ENCODE data around the gene SPEM1. TPM values are rescaled to one million over a fixed set of nuclear protein-coding genes. Genes with fewer than 3 reads are reported as not detected.

The SPEM1 gene
- total and polyA plus RNA-seq, 11 donors: not detected

DNA sequence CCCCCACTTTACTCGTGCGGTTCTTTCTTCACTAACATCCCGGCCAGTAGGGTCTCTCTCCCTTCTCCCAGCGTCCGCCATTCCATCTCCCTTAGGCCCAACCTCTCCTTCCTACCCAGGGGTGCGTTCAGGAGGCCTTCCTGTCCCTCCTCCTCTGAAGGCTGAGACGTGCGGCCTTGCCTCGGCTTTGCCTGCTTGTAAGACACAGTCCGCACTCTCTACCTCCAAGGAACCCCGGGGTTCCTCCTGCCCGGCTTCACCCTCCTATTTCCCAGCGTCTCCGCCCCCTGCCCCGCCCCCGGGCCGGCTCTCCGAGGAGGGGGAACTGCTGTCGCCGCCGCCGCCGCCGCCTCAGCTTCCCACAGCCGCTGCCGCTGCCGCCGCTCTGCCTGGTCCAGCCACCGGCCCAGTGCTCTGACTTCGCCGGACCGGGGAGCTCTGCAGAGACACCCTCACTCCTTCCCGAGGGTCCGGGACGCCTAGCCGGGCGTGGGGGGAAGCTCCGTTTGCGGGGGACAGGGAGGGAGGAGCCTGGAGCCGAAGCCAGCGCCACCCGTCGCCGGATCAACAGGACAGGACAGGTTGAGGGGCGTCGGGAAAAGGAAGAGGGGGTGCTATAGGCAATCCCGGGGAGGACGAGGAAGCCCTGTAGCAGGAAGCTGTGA lies 18.0 kb downstream of the SPEM1 start:
- Histone ChIP-seq H3K4me3 (peak overlapping the region in 11 of 12 donors; percentile 29 to 75 (median 51)), H3K36me3 (no peaks in the 10 kb centered on the region), H3K27ac (peak overlapping the region in 8 of 12 donors; percentile 32 to 71 (median 48)), H3K9me3 (no peaks in the 10 kb centered on the region), H3K4me1 (peaks cover 4 to 63% (median 45%) of the 10 kb centered on the region in 12 donors), H3K27me3 (peaks cover 0 to 44% (median 8%) of the 10 kb centered on the region in 9 donors)
- ATAC-seq (peak in 3 of 4 donors; percentile 4 to 19 (median 6)), DNase-seq (peak; percentile 75 to 91 (median 81))
- 14 to 22% (median 18%) methylated on average over 32 to 48 of the region's 48 CpGs for WGBS, 4 donors
- intact Hi-C loops (cut with DNase I): loop anchor here (1.0 to 10.0 kb wide), 18 partner anchors 36 to 249 kb away; partner anchors contain the start of genes SENP3 (in 9 of the 10), POLR2A (in 6 of the 10), TMEM95 (in 6 of the 10) and KCTD11 (in 4 of the 10)
- TF ChIP-seq, protein P1, sequence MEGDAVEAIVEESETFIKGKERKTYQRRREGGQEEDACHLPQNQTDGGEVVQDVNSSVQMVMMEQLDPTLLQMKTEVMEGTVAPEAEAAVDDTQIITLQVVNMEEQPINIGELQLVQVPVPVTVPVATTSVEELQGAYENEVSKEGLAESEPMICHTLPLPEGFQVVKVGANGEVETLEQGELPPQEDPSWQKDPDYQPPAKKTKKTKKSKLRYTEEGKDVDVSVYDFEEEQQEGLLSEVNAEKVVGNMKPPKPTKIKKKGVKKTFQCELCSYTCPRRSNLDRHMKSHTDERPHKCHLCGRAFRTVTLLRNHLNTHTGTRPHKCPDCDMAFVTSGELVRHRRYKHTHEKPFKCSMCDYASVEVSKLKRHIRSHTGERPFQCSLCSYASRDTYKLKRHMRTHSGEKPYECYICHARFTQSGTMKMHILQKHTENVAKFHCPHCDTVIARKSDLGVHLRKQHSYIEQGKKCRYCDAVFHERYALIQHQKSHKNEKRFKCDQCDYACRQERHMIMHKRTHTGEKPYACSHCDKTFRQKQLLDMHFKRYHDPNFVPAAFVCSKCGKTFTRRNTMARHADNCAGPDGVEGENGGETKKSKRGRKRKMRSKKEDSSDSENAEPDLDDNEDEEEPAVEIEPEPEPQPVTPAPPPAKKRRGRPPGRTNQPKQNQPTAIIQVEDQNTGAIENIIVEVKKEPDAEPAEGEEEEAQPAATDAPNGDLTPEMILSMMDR (IDR thresholded peaks at IDR 0.05): no peak
- TF ChIP-seq POLR2A (IDR thresholded peaks at IDR 0.05): no peak

DNA sequence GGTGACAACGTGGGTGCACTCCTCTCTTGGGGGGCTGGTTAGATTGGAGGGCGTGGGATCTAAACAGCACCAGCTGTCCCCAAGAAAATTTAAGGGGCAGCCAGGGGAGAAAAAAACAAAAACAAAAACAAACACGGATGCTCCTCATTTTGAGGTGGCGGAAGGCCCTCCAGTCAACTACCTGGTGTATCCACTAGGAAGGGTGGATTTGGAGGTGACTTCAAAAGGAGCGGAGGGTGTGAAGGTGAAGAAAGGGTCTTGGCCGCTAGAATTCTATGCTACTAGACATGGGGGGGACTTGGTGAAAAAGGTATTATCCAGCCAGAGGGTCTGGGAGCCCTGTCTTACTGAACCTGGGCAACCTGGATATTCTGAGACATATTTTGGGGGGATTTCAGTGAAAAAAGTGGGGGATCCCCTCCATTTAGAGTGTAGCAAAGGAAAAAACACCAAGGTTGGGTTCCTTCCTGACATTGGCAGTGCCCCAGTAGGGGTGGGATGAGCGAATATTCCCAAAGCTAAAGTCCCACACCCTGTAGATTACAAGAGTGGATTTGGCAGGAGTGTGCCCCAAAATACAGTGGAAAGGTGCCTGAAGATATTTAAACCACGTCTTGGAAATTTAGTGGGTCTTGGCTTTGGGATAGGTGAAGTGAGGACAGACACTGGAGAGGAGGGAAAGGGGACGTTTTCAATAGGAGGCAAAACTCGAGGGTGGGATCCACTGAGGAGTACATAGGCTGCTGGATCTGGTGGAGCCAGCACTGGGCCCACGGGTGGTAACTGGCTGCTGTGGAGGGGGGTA lies 18.7 kb downstream of the SPEM1 start:
- H3K27ac ChIP-seq: peak overlapping the region in 4 of 12 donors; percentile 43 to 71 (median 50)
- DNase-seq (no peak), ATAC-seq (no peak)
- peaks cover 4 to 63% (median 45%) of the 10 kb centered on the region in 12 donors for H3K4me1 ChIP-seq
- WGBS, 4 donors: 58 to 64% (median 59%) methylated on average over 11 of the region's 11 CpGs
- intact Hi-C loops (cut with DNase I): loop anchor here in 7 of 10 donors (1.0 to 10.0 kb wide), 10 partner anchors 37 to 248 kb away; partner anchors contain the start of genes TMEM95 (in 5 of the 7), POLR2A (in 3 of the 7), SLC35G6 (in 3 of the 7) and KCTD11 (in 2 of the 7)
- H3K36me3 ChIP-seq: no peaks in the 10 kb centered on the region
- H3K4me3 ChIP-seq: peak overlapping the region in 10 of 12 donors; percentile 29 to 75 (median 53)
- TF ChIP-seq POLR2A (IDR thresholded peaks at IDR 0.05): no peak
- TF ChIP-seq, protein P1 (IDR thresholded peaks at IDR 0.05): no peak
- H3K27me3 ChIP-seq: peaks cover 0 to 44% (median 8%) of the 10 kb centered on the region in 9 donors
- no peaks in the 10 kb centered on the region for H3K9me3 ChIP-seq

DNA sequence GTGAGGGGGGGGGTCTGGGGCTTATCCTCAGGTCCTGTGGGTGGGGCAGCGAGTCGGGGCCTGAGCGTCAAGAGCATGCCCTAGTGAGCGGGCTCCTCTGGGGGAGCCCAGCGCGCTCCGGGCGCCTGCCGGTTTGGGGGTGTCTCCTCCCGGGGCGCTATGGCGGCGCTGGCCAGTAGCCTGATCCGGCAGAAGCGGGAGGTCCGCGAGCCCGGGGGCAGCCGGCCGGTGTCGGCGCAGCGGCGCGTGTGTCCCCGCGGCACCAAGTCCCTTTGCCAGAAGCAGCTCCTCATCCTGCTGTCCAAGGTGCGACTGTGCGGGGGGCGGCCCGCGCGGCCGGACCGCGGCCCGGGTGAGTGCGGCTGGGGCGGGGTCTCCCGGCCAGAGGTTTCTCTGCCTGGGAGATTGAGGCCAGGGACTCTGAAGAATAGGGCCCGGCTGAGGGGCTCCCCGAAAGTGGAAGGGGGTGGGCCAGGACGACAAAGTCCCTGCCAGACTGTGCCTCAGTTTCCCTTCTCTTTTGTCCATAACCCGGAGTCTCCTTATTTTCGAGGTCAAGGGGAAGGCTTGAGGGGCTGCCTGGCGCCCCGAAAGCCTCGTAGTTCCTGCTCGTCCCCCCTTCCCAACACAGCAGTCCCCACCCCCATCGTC lies 19.5 kb downstream of the SPEM1 start, which contains the start of gene FGF11:
Gene FGF11, plus strand, starts transcription at position 51 of the 651 bp plus-strand sequence. Its CDS starts 109 bp downstream, at position 160.
- intact Hi-C loops (cut with DNase I): loop anchor here in 9 of 10 donors (5.0 to 10.0 kb wide), 11 partner anchors 37 to 405 kb away; partner anchors contain the start of genes TMEM95 (in 5 of the 9), POLR2A (in 3 of the 9), SLC35G6 (in 3 of the 9) and ZBTB4 (in 3 of the 9)
- WGBS, 4 donors: 4 to 7% (median 4%) methylated on average over 19 to 50 of the region's 50 CpGs
- H3K4me3 ChIP-seq: peak within 1 kb of the TSS; percentile 2 to 75 (median 50)

More for the DNA sequence above, 19.5 kb downstream of the SPEM1 start, which contains the start of gene FGF11:
- Histone ChIP-seq H3K27ac (peak within 1 kb of the TSS in 8 of 12 donors; percentile 32 to 71 (median 48)), H3K36me3 (no peaks in the 10 kb centered on the region), H3K4me1 (peaks cover 4 to 64% (median 45%) of the 10 kb centered on the region in 12 donors), H3K9me3 (no peaks in the 10 kb centered on the region), H3K27me3 (peaks cover 0 to 44% (median 8%) of the 10 kb centered on the region in 9 donors)
- peak in 1 of 5 donors; percentile 29 for DNase-seq
- TF ChIP-seq, protein P1 (IDR thresholded peaks at IDR 0.05): no peak
- TF ChIP-seq POLR2A (IDR thresholded peaks at IDR 0.05): no peak
- no peak for ATAC-seq

Data from heart left ventricle (tissue), 16 donors.